NCI-H1930 (cell line): ENCODE results near the gene RNF41.
"Not testable (repeated sequence)": the region's sequence is repeated elsewhere in the genome, so short reads cannot be mapped to it uniquely, and the experiment has no call there.

Experiments
- DNase-seq, 2 experiments: peaks; one replicate each; lab custom pipeline; 2025; lab: John Stamatoyannopoulos, UW

RNF41 gene

GRCh38 chr12:56208006-56208405 lies 13.7 kb downstream of the RNF41 start:
- DNase-seq = no peak

- DNase-seq = peak in 1 of 2 experiments; percentile 6
These were observed 15.1 kb downstream of the RNF41 start for GRCh38 chr12:56206452-56207166.

- no peak for DNase-seq
These were observed 16.3 kb downstream of the RNF41 start for GRCh38 chr12:56205445-56205844.

GRCh38 chr12:56204275-56204674 lies 17.4 kb downstream of the RNF41 start:
- DNase-seq = no peak

GRCh38 chr12:56202838-56203237 lies 18.9 kb downstream of the RNF41 start:
- DNase-seq = no peak

- DNase-seq = no peak
These were observed 19.4 kb downstream of the RNF41 start for GRCh38 chr12:56202366-56202765.

- DNase-seq = no peak
These were observed 22.9 kb downstream of the RNF41 start for GRCh38 chr12:56198836-56199235.

- DNase-seq = no peak
These were observed 23.6 kb downstream of the RNF41 start for GRCh38 chr12:56197921-56198635.

GRCh38 chr12:56196818-56197550 lies 24.7 kb downstream of the RNF41 start:
- DNase-seq = not testable (repeated sequence)

- peak; percentile 71 to 85 for DNase-seq
These were observed 28.6 kb downstream of the RNF41 start for GRCh38 chr12:56193025-56193578.

- no peak for DNase-seq
These were observed 29.1 kb downstream of the RNF41 start for GRCh38 chr12:56192582-56192981.

GRCh38 chr12:56190695-56191155 lies 31.0 kb downstream of the RNF41 start:
- no peak for DNase-seq

GRCh38 chr12:56189918-56190694 lies 31.6 kb downstream of the RNF41 start:
- peak; percentile 88 to 89 for DNase-seq

- DNase-seq = peak; percentile 72 to 91
These were observed 32.4 kb downstream of the RNF41 start, which contains the start of gene SMARCC2 for GRCh38 chr12:56189099-56189917. TSS of gene SMARCC2 (minus strand) at chr12:56189483. CDS start at chr12:56189461, 22 bp downstream.

- DNase-seq = no peak
These were observed 33.0 kb downstream of the RNF41 start for GRCh38 chr12:56188778-56189098.

- DNase-seq = no peak
These were observed 33.5 kb downstream of the RNF41 start for GRCh38 chr12:56188131-56188777.

GRCh38 chr12:56186957-56187356 lies 34.8 kb downstream of the RNF41 start:
- DNase-seq = no peak

GRCh38 chr12:56178347-56178746 lies 43.4 kb downstream of the RNF41 start:
- no peak for DNase-seq

- no peak for DNase-seq
These were observed 48.9 kb downstream of the RNF41 start for GRCh38 chr12:56172839-56173238.

GRCh38 chr12:56169229-56169759 lies 52.4 kb downstream of the RNF41 start:
- DNase-seq = no peak
